GM19025 (cell line): ENCODE measurements around the gene TRPM1.
"Not testable (repeated sequence)": the region's sequence is repeated elsewhere in the genome, so short reads cannot be mapped to it uniquely, and the experiment has no call there.

Experiments used
- ATAC-seq: cut with Tn5 transposase; IDR thresholded peaks from one replicate; pipeline ENCODE4 v1.9.1; 2021; ENCODE audit warnings: mild to moderate bottlenecking, low read depth, moderate library complexity; ENCODE audit not compliant: unreplicated experiment

Gene TRPM1

GRCh38 chr15:31127596-31128261 is 26.2 kb upstream of the TRPM1 start:
- ATAC-seq, result no peak

- no peak for ATAC-seq
These were observed 23.5 kb upstream of the TRPM1 start for GRCh38 chr15:31125061-31125460.

GRCh38 chr15:31116423-31117030 is 15.0 kb upstream of the TRPM1 start:
- no peak for ATAC-seq

GRCh38 chr15:31111091-31111647 is 9.6 kb upstream of the TRPM1 start:
- ATAC-seq, result no peak

GRCh38 chr15:31108836-31109235 is 7.3 kb upstream of the TRPM1 start:
- no peak for ATAC-seq

GRCh38 chr15:31106495-31107300 is 5.2 kb upstream of the TRPM1 start:
- no peak for ATAC-seq

- ATAC-seq, result no peak
These were observed 2.5 kb upstream of the TRPM1 start for GRCh38 chr15:31104003-31104402.

GRCh38 chr15:31102374-31103342 is 1.1 kb upstream of the TRPM1 start:
- ATAC-seq, result no peak

- no peak for ATAC-seq
These were observed 455 bp upstream of the TRPM1 start for GRCh38 chr15:31102039-31102321.

- no peak for ATAC-seq
These were observed 787 bp downstream of the TRPM1 start for GRCh38 chr15:31100738-31101137.

GRCh38 chr15:31098953-31099740 is 2.4 kb downstream of the TRPM1 start:
- no peak for ATAC-seq

- no peak for ATAC-seq
These were observed 3.0 kb downstream of the TRPM1 start for GRCh38 chr15:31098491-31098917.

- no peak for ATAC-seq
These were observed 5.0 kb downstream of the TRPM1 start for GRCh38 chr15:31096563-31096962.

- no peak for ATAC-seq
These were observed 10.0 kb downstream of the TRPM1 start for GRCh38 chr15:31091481-31091880.

GRCh38 chr15:31090766-31091165 is 10.8 kb downstream of the TRPM1 start:
- ATAC-seq, result no peak

GRCh38 chr15:31089368-31090047 is 12.0 kb downstream of the TRPM1 start:
- no peak for ATAC-seq

- no peak for ATAC-seq
These were observed 12.7 kb downstream of the TRPM1 start for GRCh38 chr15:31088672-31089367.

- not testable (repeated sequence) for ATAC-seq
These were observed 13.5 kb downstream of the TRPM1 start for GRCh38 chr15:31088041-31088440.
